T1000 (cell line): Measurements from ENCODE around the gene IL26.
"Not testable (repeated sequence)": the region's sequence is repeated elsewhere in the genome, so short reads cannot be mapped to it uniquely, and the experiment has no call there.

Experiments used
- DNase-seq: peaks from one replicate; lab custom pipeline; 2025; ENCODE audit warnings: mixed read lengths; lab: John Stamatoyannopoulos, UW

The IL26 gene

DNA sequence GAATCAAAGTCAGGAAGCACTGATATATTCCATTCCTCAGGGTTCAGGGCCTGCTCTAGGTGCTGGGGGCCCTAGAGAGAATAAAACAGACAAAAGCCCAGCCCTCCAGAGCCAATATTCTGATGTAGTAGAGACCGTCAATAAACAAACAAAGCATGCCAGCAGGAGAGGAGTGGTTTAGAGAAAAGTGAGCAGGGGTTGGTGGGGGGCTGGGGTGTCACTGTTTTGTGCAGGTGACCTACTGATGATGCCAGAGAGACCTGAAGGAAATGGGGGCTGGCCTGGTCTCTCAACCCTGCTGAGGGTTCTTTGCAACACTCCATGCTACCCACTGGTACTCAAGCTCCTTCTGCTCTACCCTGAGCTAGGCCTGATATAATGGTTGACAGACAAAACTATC, 26.5 kb downstream of the IL26 start:
- no peak for DNase-seq

DNA sequence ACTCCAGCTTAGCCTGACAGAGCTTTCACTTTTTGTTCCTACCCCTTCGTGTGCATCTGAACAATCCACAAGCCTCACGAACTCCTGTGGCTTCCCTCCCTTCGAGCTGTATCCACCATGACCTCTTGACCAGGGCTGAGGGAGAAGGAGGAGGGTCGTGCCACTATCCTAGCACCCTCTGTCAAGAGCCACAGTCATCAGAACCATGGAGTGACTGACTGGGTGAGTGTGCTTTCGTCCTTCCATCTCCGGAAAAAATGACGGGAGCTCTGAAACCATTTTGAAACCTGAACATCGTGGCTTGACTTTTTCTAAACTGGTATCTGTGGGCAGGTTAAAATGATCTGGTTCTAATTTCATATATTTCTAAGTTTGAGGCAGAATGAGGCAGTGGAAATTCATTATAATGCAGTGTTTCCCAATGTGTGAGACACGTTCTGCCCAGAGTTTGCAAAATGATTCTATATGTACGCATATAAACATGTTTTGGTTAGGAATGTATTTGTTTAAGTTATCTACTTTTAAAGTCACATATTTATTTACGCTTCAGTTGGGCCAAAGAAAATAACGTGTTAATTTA, 27.0 kb downstream of the IL26 start:
- DNase-seq = no peak

DNA sequence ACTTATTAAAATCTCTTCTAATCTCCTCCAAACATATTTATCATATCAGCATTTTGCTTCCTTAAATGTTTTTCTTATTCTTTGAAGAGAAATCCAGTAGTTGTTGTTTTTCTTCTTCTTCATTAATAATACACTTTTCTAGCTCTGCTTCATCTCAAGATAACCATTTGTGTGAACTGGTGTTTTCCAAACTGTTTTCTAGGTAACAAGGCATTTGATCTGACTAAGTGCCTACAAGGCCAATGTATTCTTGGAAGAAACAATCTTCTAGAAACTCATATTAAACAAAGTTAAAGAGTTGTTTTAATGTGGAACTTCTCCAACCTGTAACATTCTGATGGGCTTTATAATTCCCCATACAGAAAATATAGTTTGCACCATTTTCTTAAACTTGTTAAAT, 35.3 kb downstream of the IL26 start:
- no peak for DNase-seq

GRCh38 chr12:68189821-68190242, 35.8 kb downstream of the IL26 start:
- DNase-seq = no peak

GRCh38 chr12:68185598-68185997, 40.0 kb downstream of the IL26 start:
- DNase-seq = no peak

DNA sequence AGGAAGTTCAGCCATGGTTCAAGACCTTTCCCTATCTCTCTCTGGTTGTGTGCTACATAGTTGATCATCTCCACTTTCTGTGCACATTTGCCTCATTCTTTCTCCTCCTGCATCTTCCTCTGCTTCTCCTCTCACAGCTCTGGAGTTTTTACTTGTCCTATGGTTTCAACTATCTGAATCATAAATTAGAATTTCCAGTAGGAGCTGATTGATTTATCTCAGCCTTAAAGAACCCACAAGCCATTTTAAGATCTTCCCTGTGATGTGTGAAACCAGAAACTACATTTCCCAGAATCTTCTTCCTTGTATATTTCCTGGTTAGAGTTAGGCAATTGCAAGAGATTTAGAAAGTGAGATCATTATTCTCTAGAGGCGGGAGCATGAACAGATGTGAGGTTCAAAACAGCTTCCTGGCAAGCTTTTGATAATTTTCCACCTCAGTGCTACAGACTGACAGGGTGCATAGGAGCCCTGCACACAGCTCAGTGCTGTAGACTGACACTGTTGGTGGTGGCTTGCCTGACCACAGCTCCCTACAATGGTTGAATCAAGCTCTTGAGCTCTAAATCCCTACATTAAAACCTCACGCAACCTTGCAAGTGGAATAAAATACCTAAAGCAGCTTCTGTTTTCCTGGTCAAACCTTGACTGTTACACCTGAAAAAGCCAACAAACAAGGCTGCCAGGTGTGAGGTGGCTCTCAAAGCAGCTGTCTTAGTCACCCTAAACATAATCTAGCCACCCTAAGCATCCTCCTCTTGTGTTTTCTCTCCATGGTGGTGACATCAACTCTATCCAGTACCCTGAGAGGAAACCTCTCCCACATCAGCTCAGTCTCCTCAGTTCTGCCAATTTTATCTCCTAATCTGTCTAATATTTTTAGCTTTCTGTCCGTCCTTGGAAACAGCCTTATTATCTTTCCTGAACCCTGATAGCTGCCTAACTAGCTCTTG, 44.5 kb downstream of the IL26 start:
- no peak for DNase-seq

GRCh38 chr12:68178774-68179439, 46.7 kb downstream of the IL26 start:
- no peak for DNase-seq

DNA sequence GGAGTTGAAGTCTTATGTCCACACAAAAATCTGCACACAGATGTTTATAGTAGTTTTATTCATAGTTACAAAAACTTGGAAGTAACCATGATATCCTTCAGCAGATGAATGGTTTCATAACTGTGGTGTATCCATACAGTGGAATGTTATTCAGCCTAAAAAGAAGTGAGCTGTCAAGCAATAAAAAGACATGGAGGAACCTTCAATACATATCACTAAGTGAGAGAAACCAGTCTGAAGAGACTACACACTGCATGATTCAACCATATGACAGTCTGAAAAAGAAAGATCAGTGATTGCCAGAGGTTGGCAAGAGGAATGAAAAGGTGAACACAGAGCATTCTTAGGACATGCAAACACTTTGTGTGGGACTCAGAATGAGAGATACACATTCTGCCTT, 47.4 kb downstream of the IL26 start:
- DNase-seq = no peak

DNA sequence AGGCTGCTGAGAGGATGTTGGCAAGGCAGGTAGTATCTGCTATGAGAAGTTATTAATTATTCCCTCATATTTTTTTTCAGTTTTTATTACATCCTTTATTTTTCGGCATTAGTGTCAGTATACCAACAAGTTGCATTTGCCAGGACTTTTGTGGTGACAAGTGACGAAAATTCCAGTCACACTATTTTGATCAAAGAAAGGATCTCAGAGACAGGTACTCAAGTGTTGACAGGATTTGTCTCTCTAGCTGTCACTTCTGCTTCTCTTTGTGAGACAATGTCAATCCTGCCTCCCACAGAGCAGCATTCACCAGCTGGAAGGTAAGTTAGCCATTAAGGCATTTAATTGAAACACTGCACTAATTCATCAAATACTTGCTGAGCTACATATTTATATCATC, 48.0 kb downstream of the IL26 start:
- DNase-seq = no peak

GRCh38 chr12:68176257-68176656, 49.4 kb downstream of the IL26 start:
- DNase-seq = no peak

- DNase-seq = no peak
Observed at GRCh38 chr12:68175557-68176061, 50.0 kb downstream of the IL26 start.

GRCh38 chr12:68174761-68175160, 50.8 kb downstream of the IL26 start:
- DNase-seq = not testable (repeated sequence)

DNA sequence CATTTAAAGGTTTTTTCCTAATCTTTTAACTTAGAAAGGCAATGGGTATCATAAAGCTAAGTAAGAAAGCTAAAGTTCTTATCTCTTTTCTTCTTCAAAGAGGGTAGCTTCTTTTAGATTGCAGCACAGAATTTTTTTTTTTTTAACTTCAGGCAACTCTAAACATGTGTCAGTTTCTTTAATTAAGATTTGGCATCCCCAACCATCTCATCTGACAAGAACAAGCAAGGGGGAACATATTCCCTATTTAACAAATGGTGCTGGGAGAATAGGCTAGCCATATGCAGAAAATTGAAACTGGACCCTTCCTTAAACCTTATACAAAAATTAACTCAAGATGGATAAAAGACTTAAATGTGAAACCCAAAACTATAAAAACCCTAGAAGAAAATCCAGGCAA, 51.8 kb downstream of the IL26 start:
- no peak for DNase-seq

DNA sequence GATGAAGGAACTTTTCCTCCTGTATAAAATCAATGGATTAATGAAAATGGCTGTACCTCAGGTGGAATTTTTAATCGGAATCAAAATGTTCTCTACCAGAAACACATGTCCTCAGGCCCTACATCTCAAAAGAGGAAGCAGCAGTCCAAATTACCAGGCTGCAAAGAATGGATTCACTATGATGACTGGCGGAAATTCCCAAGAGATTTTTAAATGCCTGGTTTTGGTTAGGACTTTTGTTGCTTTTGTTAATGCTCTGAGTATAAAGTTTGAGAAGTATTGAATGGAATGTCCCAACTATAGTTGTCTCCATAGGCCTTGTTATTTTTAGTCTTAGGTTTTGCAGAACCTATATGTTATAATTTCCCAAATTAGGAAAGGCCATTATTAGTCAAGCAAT, 54.9 kb downstream of the IL26 start:
- no peak for DNase-seq

GRCh38 chr12:68169213-68169889, 56.3 kb downstream of the IL26 start:
- no peak for DNase-seq

DNA sequence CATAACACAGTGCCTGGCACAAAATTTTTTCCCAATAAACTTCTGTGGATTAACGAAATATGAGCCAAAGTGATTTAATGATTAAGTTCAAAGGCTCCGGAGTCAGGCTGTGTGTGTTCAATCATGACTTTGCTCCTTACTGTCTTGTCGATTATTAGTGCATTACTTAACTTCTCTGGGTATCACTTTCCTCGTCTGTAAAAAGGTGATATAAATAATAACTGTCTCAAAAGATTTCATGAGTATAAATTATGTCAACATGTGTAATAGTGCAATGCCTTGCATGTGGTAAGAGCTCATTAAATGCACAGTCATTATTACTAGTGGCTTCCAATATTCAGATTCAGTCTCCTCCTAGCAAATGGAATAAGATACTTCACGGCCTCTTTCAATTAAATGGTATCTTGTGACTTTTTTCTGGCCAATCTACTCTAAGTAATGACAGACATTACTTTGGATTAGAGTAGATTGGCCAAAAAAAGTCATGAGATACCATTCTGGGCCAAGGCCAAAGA, 59.2 kb downstream of the IL26 start:
- DNase-seq = no peak

GRCh38 chr12:68163560-68164081, 62.0 kb downstream of the IL26 start:
- no peak for DNase-seq

- no peak for DNase-seq
Observed at GRCh38 chr12:68162374-68162773, 63.2 kb downstream of the IL26 start.

DNA sequence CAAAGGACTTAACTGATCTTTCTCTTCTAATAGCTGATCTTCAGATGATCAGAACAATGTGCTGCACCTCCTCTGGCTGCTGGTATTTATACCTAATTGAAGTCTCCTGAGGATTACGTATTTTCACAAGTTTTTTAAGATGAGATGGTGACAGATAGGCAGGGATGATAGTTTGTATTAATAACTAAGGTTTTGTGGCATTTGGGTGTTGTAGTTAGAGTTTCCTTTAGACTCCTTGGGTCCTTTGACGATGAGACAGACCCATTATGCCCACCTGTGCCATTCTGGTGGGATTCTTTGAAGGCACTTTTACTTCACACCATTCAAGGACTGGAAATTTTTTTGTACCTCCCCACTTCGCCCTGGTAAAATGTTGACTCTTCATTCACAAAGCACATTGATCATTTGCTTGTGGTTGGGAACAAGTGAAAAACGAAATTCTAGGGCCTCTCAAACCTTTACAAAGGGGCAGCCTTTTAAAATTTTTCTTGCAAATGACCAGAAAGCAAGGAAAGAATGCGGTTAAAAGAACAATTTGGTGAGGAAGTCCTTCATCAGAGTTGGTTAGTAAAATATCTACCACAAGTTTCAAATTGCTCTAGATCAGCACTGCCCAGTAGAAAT, 65.8 kb downstream of the IL26 start, which contains the start of gene IFNG:
IFNG (minus strand) TSS at position 60 of the 624 bp plus-strand sequence. CDS start 125 bp downstream, outside the sequence.
- no peak for DNase-seq

- DNase-seq = no peak
Observed at GRCh38 chr12:68158432-68158831, 67.2 kb downstream of the IL26 start.

DNA sequence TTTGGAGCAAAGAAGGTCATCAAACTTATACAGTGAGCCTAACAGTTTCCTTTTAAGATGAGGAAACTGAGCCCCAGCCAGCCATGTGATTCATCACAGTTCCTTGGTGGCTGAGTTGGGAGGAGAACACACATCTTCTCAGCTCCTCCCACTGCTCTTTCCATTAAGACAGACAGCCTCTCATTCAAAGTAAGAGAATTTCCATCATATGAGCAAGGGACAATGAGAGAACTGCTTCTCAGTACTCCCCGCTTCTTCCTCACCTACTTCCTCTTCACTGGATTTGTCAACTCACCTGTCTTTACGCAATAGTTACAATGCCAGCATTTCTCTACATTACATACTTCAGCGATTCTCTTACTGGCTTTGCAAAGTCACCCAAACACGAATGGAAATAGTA, 68.2 kb downstream of the IL26 start:
- DNase-seq = no peak
